Upper lobe of right lung (tissue), 1 donor: ENCODE data around the gene PDE1C. TPM values are rescaled to one million over a fixed set of nuclear protein-coding genes. Genes with fewer than 3 reads are reported as not detected.

Experiments used
- ATAC-seq: fragments of 200-7000 bp; cut with Tn5 transposase; one replicate; pipeline ENCODE4 v1.9.1; 2020; ENCODE audit warnings: mild to moderate bottlenecking, moderate library complexity
- DNase-seq: peaks from one replicate; pipeline ENCODE4 v3.0.0-alpha.2; 2020
- H3K27ac ChIP-seq: fragments of 200-600 bp; one replicate; pipeline ENCODE4 v1.8.0; 2022
- H3K27me3 ChIP-seq: fragments of 200-600 bp; one replicate; pipeline ENCODE4 v1.8.0; 2022; ENCODE audit warnings: mild to moderate bottlenecking
- H3K36me3 ChIP-seq: fragments of 200-600 bp; one replicate; pipeline ENCODE4 v1.8.0; 2022
- H3K4me1 ChIP-seq: fragments of 200-600 bp; one replicate; pipeline ENCODE4 v1.8.0; 2022
- H3K4me3 ChIP-seq: fragments of 200-600 bp; one replicate; pipeline ENCODE4 v1.8.0; 2022; ENCODE audit warnings: mild to moderate bottlenecking
- H3K9me3 ChIP-seq: fragments of 200-600 bp; one replicate; pipeline ENCODE4 v1.8.0; 2022
- CTCF ChIP-seq: fragments of 200-600 bp; IDR thresholded peaks from one replicate; pipeline ENCODE4 v1.8.0; 2022; ENCODE audit warnings: antibody characterized with exemption
- intact Hi-C: fragments of 100-400 bp; cut with DNase I; formaldehyde crosslinking; loops from one replicate; pipeline ENCODE4 v1.11.0; 2022
- total RNA-seq: library from RNA; stranded (reverse); fragmentation: NEBNext Ultra II Directional; extraction: Animal tissue kit (Norgen Biotek cat#: 25700); gene quantifications from one replicate; pipeline ENCODE4 v1.2.1, GENCODE V29; 2021
- donor health status: DM: no; HTN: yes; CAD: no; lungs with severe emphysema.

PDE1C gene
- total RNA-seq, 1 donor from 2014 or later = 13.0 TPM

GRCh38 chr7:31991846-31992245, 78.4 kb downstream of the PDE1C start:
- H3K36me3 ChIP-seq = no peaks in the 10 kb centered on the region
- intact Hi-C loops = no loop called here
- H3K27ac ChIP-seq = no peak overlapping the region
- DNase-seq = no peak
- no peaks in the 10 kb centered on the region for H3K4me1 ChIP-seq
- no peaks in the 10 kb centered on the region for H3K27me3 ChIP-seq
- H3K4me3 ChIP-seq = no peak overlapping the region
- no peak for TF ChIP-seq CTCF
- no peak for ATAC-seq
- no peaks in the 10 kb centered on the region for H3K9me3 ChIP-seq

DNA sequence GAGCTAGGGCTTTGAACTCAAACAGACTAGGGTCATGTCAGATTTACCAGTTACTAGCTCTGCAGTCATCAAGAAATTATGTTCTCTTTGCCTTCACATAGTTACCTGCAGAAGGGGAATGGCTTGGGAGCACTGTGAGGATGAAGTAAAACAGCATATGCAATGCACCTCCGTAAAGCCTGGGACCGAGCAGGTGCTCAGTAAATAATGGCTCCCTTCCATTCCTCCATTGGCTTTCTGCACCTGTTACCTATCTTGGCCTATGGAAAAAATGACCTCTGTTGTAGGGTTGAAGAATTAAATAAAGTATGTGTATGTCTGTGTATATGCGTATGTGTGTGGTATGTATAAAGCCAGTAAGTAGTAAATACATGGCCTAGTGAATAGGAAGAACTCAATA, 78.8 kb downstream of the PDE1C start:
- no peak overlapping the region for H3K27ac ChIP-seq

DNA sequence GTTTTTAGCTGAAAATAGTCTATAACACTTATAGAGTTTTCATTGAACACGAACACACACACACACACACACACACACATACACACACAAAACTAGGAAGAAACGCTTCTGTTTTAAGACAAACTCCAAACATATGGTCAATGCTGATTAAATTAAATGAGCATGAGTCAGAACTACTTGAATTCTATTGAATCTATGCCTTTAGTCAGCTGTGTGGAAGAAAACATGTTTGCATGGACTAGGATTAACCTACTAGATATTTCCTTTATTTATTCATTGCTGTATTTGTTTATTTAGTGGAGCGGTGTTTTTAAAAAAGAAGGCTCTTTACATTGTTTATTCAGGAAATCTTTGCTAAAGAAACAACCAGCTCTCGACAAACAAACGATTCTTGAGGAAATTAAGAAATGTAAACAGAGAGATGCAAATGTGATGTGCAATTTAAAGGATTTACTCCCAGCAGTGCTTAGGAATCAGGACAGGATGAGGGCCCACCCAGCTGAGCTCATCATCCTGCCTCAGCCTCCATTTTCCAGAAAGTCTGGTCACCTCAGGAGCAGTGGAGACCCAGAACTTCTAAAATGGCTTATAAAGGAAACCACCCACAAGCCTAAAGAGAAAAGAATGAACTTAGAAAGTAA, 83.2 kb downstream of the PDE1C start:
- H3K4me1 ChIP-seq = no peaks in the 10 kb centered on the region
- H3K9me3 ChIP-seq = no peaks in the 10 kb centered on the region
- no peaks in the 10 kb centered on the region for H3K36me3 ChIP-seq
- ATAC-seq = no peak
- H3K27me3 ChIP-seq = no peaks in the 10 kb centered on the region
- H3K27ac ChIP-seq = peak overlapping the region; percentile 9
- intact Hi-C loops = no loop called here
- no peak overlapping the region for H3K4me3 ChIP-seq
- DNase-seq = no peak
- no peak for TF ChIP-seq CTCF

More for the DNA sequence above, 78.8 kb downstream of the PDE1C start:
- TF ChIP-seq CTCF = no peak
- intact Hi-C loops = no loop called here
- no peak for DNase-seq
- Histone ChIP-seq H3K9me3 (no peaks in the 10 kb centered on the region), H3K27me3 (no peaks in the 10 kb centered on the region), H3K36me3 (no peaks in the 10 kb centered on the region), H3K4me3 (no peak overlapping the region), H3K4me1 (no peaks in the 10 kb centered on the region)
- no peak for ATAC-seq

GRCh38 chr7:31982962-31983361, 87.2 kb downstream of the PDE1C start:
- ATAC-seq = no peak
- H3K4me3 ChIP-seq = no peak overlapping the region
- no peak overlapping the region for H3K27ac ChIP-seq
- no peaks in the 10 kb centered on the region for H3K4me1 ChIP-seq
- intact Hi-C loops = no loop called here
- no peaks in the 10 kb centered on the region for H3K9me3 ChIP-seq
- H3K36me3 ChIP-seq = no peaks in the 10 kb centered on the region
- no peaks in the 10 kb centered on the region for H3K27me3 ChIP-seq
- no peak for DNase-seq
- no peak for TF ChIP-seq CTCF

- Histone ChIP-seq H3K4me1 (no peaks in the 10 kb centered on the region), H3K27ac (no peak overlapping the region), H3K4me3 (no peak overlapping the region), H3K36me3 (no peaks in the 10 kb centered on the region), H3K9me3 (no peaks in the 10 kb centered on the region), H3K27me3 (no peaks in the 10 kb centered on the region)
- DNase-seq = no peak
- intact Hi-C loops = no loop called here
- no peak for TF ChIP-seq CTCF
- no peak for ATAC-seq
Measured at GRCh38 chr7:31981874-31982390, 88.3 kb downstream of the PDE1C start.
